ENCODE results near the gene UGT1A7. TPM values are rescaled to one million over a fixed set of nuclear protein-coding genes. Genes with fewer than 3 reads are reported as not detected.
"Not testable (repeated sequence)": the region's sequence is repeated elsewhere in the genome, so short reads cannot be mapped to it uniquely, and the experiment has no call there.

The UGT1A7 gene
- total RNA-seq, 2 donors from 2014 or later, result not detected

GRCh38 chr2:233745073-233745755, 63.5 kb downstream of the UGT1A7 start:
- Mint-ChIP-seq H3K4me3 (no peak overlapping the region), H3K36me3 (ENCODE audit: low read depth) (peaks cover under 1% of the 10 kb centered on the region), H3K4me1 (no peaks in the 10 kb centered on the region), H3K27me3 (peaks cover 52% of the 10 kb centered on the region), H3K27ac (no peak overlapping the region)
- H3K9me3 ChIP-seq (ENCODE audit: control insufficient read depth, low read length, poor library complexity, severe bottlenecking), result no peaks in the 10 kb centered on the region
- ATAC-seq (no peak), DNase-seq (no peak)

GRCh38 chr2:233745838-233746237, 64.1 kb downstream of the UGT1A7 start:
- not testable (repeated sequence) for H3K36me3 Mint-ChIP-seq (ENCODE audit: low read depth)
- peaks cover 48% of the 10 kb centered on the region for H3K27me3 Mint-ChIP-seq

GRCh38 chr2:233746475-233747282, 65.0 kb downstream of the UGT1A7 start:
- H3K9me3 ChIP-seq (ENCODE audit: control insufficient read depth, low read length, poor library complexity, severe bottlenecking), result no peaks in the 10 kb centered on the region
- DNase-seq (no peak), ATAC-seq (no peak)
- Mint-ChIP-seq H3K27ac (no peak overlapping the region), H3K27me3 (peaks cover 40% of the 10 kb centered on the region), H3K4me3 (no peak overlapping the region), H3K36me3 (ENCODE audit: low read depth) (no peaks in the 10 kb centered on the region), H3K4me1 (no peaks in the 10 kb centered on the region)

More at GRCh38 chr2:233745838-233746237, 64.1 kb downstream of the UGT1A7 start:
- not testable (repeated sequence) for H3K9me3 ChIP-seq (ENCODE audit: control insufficient read depth, low read length, poor library complexity, severe bottlenecking); H3K27ac Mint-ChIP-seq; DNase-seq; ATAC-seq; H3K4me1 Mint-ChIP-seq; H3K4me3 Mint-ChIP-seq

- DNase-seq (no peak), ATAC-seq (no peak)
- Mint-ChIP-seq H3K27me3 (peaks cover 37% of the 10 kb centered on the region), H3K4me3 (no peak overlapping the region), H3K4me1 (no peaks in the 10 kb centered on the region), H3K36me3 (ENCODE audit: low read depth) (no peaks in the 10 kb centered on the region), H3K27ac (no peak overlapping the region)
- no peaks in the 10 kb centered on the region for H3K9me3 ChIP-seq (ENCODE audit: control insufficient read depth, low read length, poor library complexity, severe bottlenecking)
Observed at GRCh38 chr2:233747283-233747544, 65.5 kb downstream of the UGT1A7 start.

- H3K4me1 Mint-ChIP-seq; H3K36me3 Mint-ChIP-seq (ENCODE audit: low read depth); H3K4me3 Mint-ChIP-seq; DNase-seq; H3K27ac Mint-ChIP-seq; H3K9me3 ChIP-seq (ENCODE audit: control insufficient read depth, low read length, poor library complexity, severe bottlenecking); ATAC-seq: not testable (repeated sequence)
- peaks cover 34% of the 10 kb centered on the region for H3K27me3 Mint-ChIP-seq
Observed at GRCh38 chr2:233750689-233751088, 69.0 kb downstream of the UGT1A7 start.

GRCh38 chr2:233751212-233752009, 69.7 kb downstream of the UGT1A7 start:
- not testable (repeated sequence) for H3K4me3 Mint-ChIP-seq; DNase-seq; H3K9me3 ChIP-seq (ENCODE audit: control insufficient read depth, low read length, poor library complexity, severe bottlenecking); H3K36me3 Mint-ChIP-seq (ENCODE audit: low read depth); H3K27ac Mint-ChIP-seq; ATAC-seq; H3K4me1 Mint-ChIP-seq
- peaks cover 31% of the 10 kb centered on the region for H3K27me3 Mint-ChIP-seq

- H3K36me3 Mint-ChIP-seq (ENCODE audit: low read depth), result no peaks in the 10 kb centered on the region
- H3K4me1 Mint-ChIP-seq, result no peaks in the 10 kb centered on the region
- DNase-seq, result no peak
- no peaks in the 10 kb centered on the region for H3K9me3 ChIP-seq (ENCODE audit: control insufficient read depth, low read length, poor library complexity, severe bottlenecking)
- peaks cover 12% of the 10 kb centered on the region for H3K27me3 Mint-ChIP-seq
- no peak overlapping the region for H3K27ac Mint-ChIP-seq
- no peak overlapping the region for H3K4me3 Mint-ChIP-seq
- no peak for ATAC-seq
Observed at GRCh38 chr2:233754872-233755611, 73.3 kb downstream of the UGT1A7 start.

- DNase-seq, result no peak
- no peak overlapping the region for H3K27ac Mint-ChIP-seq
- peaks cover 19% of the 10 kb centered on the region for H3K27me3 Mint-ChIP-seq
- no peaks in the 10 kb centered on the region for H3K4me1 Mint-ChIP-seq
- H3K36me3 Mint-ChIP-seq (ENCODE audit: low read depth), result no peaks in the 10 kb centered on the region
- no peak for ATAC-seq
- H3K4me3 Mint-ChIP-seq, result no peak overlapping the region
- no peaks in the 10 kb centered on the region for H3K9me3 ChIP-seq (ENCODE audit: control insufficient read depth, low read length, poor library complexity, severe bottlenecking)
Observed at GRCh38 chr2:233756429-233757081, 74.9 kb downstream of the UGT1A7 start.

- ATAC-seq (no peak), DNase-seq (no peak)
- Mint-ChIP-seq H3K4me3 (no peak overlapping the region), H3K27ac (no peak overlapping the region), H3K36me3 (ENCODE audit: low read depth) (no peaks in the 10 kb centered on the region), H3K27me3 (peaks cover 19% of the 10 kb centered on the region), H3K4me1 (no peaks in the 10 kb centered on the region)
- H3K9me3 ChIP-seq (ENCODE audit: control insufficient read depth, low read length, poor library complexity, severe bottlenecking), result no peaks in the 10 kb centered on the region
Observed at GRCh38 chr2:233758141-233758540, 76.4 kb downstream of the UGT1A7 start.

GRCh38 chr2:233758849-233759248, 77.1 kb downstream of the UGT1A7 start:
- ATAC-seq (no peak), DNase-seq (no peak)
- Mint-ChIP-seq H3K27me3 (peaks cover 22% of the 10 kb centered on the region), H3K36me3 (ENCODE audit: low read depth) (no peaks in the 10 kb centered on the region), H3K27ac (no peak overlapping the region), H3K4me1 (no peaks in the 10 kb centered on the region), H3K4me3 (no peak overlapping the region)
- no peaks in the 10 kb centered on the region for H3K9me3 ChIP-seq (ENCODE audit: control insufficient read depth, low read length, poor library complexity, severe bottlenecking)

GRCh38 chr2:233760043-233760442, 78.3 kb downstream of the UGT1A7 start, which contains the start of gene UGT1A1:
TSS of gene UGT1A1 (plus strand) at chr2:233760270. CDS start at chr2:233760288, 18 bp downstream.
- Mint-ChIP-seq H3K27me3 (peaks cover 31% of the 10 kb centered on the region), H3K27ac (no peak within 1 kb of the TSS), H3K36me3 (ENCODE audit: low read depth) (no peaks in the 10 kb centered on the region), H3K4me1 (no peaks in the 10 kb centered on the region), H3K4me3 (no peak within 1 kb of the TSS)
- ATAC-seq, result no peak
- H3K9me3 ChIP-seq (ENCODE audit: control insufficient read depth, low read length, poor library complexity, severe bottlenecking), result no peaks in the 10 kb centered on the region
- no peak for DNase-seq

- no peaks in the 10 kb centered on the region for H3K9me3 ChIP-seq (ENCODE audit: control insufficient read depth, low read length, poor library complexity, severe bottlenecking)
- ATAC-seq (no peak), DNase-seq (no peak)
- Mint-ChIP-seq H3K36me3 (ENCODE audit: low read depth) (peaks cover 2% of the 10 kb centered on the region), H3K27me3 (peaks cover 37% of the 10 kb centered on the region), H3K4me1 (no peaks in the 10 kb centered on the region), H3K4me3 (no peak overlapping the region), H3K27ac (no peak overlapping the region)
Observed at GRCh38 chr2:233761040-233761769, 79.5 kb downstream of the UGT1A7 start.
